HFF-Myc (cell line): ENCODE measurements around the gene IGLL1.
A peak's percentile ranks its signal among the peaks of the same experiment; 100 is the strongest.

ENCODE experiments used
- DNase-seq: peaks from one replicate; pipeline ENCODE4 v3.0.0-alpha.2; 2011; ENCODE audit warnings: low read depth; ENCODE audit errors: extremely low read depth
- H3K4me3 ChIP-seq: replicated peaks from 2 replicates; pipeline ENCODE4 v1.5.1; 2011; ENCODE audit warnings: low read depth, mild to moderate bottlenecking, control low read depth, low read length
- CTCF ChIP-seq: IDR thresholded peaks from 2 replicates; pipeline ENCODE4 v1.5.1; 2012; ENCODE audit warnings: mild to moderate bottlenecking, low read depth, low read length, control low read depth; ENCODE audit errors: missing control alignments

IGLL1 gene

DNA sequence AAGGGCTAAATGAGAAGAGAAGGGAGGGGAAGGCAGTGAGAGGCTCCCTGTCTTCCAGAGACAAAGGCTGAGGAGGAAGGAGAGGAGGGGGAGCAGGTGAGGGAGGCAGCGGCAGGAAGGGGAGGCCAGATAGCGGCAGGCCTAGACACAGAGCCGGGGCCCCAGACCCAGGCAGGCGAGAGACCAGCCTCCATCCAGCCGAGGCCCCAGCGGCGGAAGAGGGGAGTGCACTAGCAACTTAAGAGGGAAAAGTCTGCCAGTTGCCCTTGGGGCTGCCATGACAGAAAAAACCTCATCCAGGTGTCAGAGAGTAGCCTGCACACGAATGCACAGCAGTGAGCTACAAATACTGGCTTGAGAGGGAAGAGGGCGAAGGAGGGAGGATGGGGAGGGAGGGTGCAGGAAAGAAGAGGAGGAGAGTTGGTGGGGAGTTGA lies 46.7 kb downstream of the IGLL1 start:
- peak; percentile 22 for TF ChIP-seq CTCF
- H3K4me3 ChIP-seq: no peak overlapping the region
- DNase-seq: no peak

- no peak overlapping the region for H3K4me3 ChIP-seq
- TF ChIP-seq CTCF: no peak
- no peak for DNase-seq
Observed at GRCh38 chr22:23532731-23533130, 47.4 kb downstream of the IGLL1 start.

- TF ChIP-seq CTCF: no peak
- no peak overlapping the region for H3K4me3 ChIP-seq
- no peak for DNase-seq
Observed at GRCh38 chr22:23531966-23532705, 48.0 kb downstream of the IGLL1 start.

- TF ChIP-seq CTCF: no peak
- no peak overlapping the region for H3K4me3 ChIP-seq
- DNase-seq: no peak
Observed at GRCh38 chr22:23531283-23531956, 48.7 kb downstream of the IGLL1 start.

DNA sequence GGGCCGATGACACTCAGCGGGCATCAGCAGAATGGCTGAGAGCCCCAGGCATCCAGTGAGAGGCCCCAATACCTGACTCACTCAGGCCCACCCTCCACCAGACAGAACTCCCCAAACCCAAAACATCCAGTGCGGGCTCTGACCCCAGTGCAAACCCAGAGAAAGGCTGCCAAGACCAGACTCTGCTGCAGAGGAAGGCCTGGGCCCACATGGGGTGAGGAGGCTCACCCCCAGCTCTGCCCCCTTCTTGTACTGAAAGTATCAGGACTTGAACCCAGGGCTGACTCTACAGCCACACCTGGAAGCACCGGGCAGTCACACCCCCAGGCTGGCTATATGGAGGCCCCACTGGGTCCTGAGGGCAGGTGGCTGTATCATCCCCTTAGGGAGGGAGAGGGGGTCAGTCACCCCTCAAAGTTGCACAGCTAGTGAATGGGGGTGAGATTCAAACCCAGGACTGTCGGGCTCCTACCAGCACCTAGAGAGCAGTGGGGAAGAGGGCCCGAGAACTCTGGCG lies 49.3 kb downstream of the IGLL1 start:
- TF ChIP-seq CTCF: no peak
- H3K4me3 ChIP-seq: no peak overlapping the region
- DNase-seq: no peak

DNA sequence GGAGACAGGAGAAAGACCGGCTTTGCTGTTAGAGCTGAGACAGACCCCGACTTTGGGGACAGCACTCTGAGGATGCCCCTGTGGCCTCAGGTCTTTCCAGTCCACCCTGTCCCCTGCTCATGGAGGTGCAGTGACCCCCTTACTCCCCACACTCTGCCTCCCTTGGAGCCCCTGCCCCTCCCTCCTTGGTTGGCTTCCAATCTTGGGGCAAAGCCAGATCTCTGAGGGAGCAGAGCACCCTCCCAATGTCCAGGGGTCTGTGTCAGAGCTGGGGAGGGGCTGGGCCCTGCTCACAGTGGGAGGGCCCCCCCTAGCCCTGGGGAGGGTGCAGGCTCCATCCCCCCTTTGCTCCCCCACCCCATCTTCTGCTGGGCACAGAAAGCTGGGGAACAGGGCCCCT lies 50.0 kb downstream of the IGLL1 start:
- TF ChIP-seq CTCF: no peak
- no peak overlapping the region for H3K4me3 ChIP-seq
- no peak for DNase-seq
